ENCODE data around the gene NBPF26.
"Not testable (repeated sequence)": the region's sequence is repeated elsewhere in the genome, so short reads cannot be mapped to it uniquely, and the experiment has no call there.

DNA sequence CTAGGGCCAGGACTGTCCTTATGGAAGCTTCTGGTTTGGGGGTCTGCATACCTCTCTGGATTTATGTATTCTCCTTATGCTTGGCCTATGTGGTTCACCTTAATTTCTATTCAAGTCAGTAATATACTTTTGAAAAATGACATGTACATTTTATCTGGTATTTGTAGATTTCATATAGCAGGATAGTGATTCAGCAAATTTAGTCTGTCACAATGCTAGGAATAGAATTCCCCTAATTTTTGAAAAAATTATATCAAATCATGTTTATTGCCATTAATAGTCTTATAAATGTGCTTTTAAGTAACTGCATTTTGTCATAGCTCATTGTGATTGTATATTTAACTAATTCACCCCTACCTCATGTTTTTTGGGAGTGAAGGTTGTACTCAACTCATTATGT is 158.2 kb downstream of the NBPF26 start:
- not testable (repeated sequence) for TF ChIP-seq POLR2A (IDR thresholded peaks at IDR 0.05; ENCODE audit: low read length); GATA1 (IDR thresholded peaks at IDR 0.05; ENCODE audit: low read depth, low read length)
